GM18858 (cell line): ENCODE measurements around the gene MET.
A peak's percentile ranks its signal among the peaks of the same experiment; 100 is the strongest.

ENCODE experiments used
- ATAC-seq: cut with Tn5 transposase; IDR thresholded peaks from one replicate; pipeline ENCODE4 v1.9.1; 2021; ENCODE audit not compliant: unreplicated experiment

The MET gene

DNA sequence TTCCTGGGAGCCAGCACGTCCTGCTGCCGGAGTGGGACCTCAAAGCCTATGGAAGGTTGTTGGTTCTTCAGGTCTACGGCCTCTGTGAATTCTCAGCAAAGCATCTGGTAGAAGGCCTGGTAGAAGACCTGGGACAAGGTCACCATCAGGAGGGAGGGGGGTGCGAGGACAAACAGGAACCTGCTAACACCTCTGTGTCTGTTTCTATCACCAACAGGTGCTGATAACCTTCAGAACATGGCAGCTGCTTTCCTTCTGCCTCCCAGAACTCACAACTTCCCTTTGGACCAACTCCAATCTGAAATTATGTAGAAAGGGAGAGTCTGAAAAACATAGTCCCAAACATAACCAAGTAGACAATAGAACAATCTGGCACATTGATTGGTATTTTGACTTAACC is 8.3 kb upstream of the MET start:
- ATAC-seq = no peak

DNA sequence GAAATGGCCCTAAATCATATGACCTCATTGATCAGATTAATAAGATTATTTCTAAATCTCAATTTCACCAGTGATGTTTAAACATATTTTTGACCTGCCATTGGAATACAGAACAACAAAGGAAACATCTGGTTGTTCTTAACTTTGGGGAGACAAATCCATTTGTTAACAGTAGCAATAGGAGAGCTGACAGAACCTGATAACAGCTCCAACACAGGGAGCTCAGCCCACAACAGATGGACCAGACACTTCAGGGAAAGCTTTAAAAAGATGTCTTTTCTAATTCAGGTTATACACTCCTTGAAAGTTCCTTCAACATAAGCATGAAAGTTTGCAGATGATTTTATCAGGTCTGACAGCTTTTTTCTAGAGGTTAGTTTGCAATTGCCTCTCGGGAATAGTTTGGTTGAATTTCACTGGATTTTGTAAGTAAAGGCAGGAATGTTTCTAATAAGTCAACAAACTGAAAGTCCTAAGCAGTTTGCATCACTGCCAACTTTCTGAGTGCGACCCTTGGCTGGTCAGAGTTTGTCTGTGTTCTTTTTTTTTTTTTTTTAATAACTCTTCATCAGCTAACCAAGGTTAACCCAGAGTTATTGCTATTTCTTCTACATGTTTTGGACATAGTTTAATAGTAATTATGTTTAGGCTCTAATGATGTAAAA is 6.5 kb upstream of the MET start:
- ATAC-seq = no peak

GRCh38 chr7:116669769-116670168 is 2.2 kb upstream of the MET start:
- no peak for ATAC-seq

GRCh38 chr7:116670409-116671015 is 1.5 kb upstream of the MET start:
- ATAC-seq = no peak

- ATAC-seq = no peak
Observed at GRCh38 chr7:116671111-116671510, 885 bp upstream of the MET start.

DNA sequence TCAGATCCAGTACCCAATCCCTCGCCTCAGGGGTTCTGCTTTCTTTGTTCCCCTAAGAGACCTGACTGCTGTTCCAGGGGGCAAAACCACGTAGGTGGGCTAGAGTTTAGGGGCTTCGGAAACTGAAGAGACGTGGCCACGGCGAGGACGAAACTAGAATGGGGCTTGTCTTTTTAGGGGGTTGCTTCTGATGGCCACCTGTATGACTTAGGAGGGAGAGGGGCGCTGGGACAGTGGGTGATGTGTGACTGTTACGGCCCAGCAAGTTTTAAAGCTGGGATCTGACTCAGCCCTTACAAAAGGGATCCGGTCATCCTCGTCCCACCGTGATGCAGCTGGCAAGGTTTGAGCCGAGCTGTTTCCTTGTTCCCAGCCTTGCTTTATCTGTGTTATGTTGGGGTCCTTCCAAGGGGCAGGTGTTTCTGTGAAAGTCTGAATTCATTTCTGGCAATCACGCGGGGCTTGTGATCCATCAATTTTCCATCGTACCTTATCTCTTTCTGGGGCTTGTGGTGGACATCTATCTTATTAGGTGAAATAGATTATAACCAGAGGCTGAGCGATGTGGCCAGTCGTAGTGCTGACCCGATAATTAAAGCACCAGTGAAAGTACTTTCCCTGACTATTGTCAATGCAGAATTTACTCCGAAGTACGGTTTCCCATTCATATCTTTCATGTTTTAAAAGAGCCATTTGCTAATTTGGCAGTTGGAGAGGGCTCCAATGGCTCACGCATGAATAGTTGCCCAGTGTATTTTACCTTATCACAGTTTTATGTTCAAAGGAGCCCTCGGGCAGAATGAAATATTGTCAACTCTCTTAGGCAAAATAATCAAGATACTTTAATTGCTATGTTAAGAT is 830 bp downstream of the MET start:
- no peak for ATAC-seq

DNA sequence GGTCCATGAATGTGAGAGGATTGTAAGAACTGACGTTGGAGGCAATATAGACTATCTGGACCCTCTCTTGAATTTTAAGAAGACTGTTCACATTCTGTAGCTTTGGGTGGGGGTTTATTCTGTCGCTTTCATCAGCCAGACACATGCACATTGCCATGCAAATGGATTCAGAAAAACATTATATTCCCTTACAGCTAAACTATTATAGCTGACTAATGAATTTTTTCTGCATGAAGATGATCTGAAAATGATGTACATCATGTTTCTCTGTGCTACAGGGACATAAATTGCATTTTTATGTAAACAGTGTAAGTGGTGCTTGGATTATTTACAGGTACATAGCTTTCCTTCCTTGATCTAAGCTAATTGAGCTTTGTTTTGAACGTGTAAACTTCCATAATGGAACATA is 1.5 kb downstream of the MET start:
- ATAC-seq = no peak

GRCh38 chr7:116674508-116675173 is 2.6 kb downstream of the MET start:
- ATAC-seq = no peak

DNA sequence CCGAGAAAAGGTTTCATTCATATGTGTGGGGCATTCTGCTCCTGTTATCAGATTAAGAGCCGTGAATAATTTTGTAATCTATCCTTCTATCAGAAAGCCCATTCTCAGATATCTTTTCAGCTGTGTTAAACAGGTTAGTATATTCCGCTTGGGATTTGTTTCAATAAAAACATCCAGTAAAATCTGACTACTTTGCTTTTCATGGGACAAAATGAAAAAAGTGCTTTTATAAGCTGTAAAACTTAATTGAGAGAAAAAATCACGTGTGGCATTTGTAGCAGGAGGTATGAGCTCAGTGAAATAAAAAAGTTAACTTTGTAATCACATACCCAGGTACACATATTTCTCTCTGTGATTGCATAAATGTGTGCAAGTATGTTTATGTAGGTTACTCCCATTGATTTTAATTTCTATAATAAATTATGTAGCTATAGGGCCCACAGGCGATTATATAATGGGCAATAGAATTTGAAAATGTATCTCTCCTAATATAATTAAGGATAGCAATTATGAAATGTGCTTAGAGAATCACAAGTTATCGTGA is 3.9 kb downstream of the MET start:
- no peak for ATAC-seq

GRCh38 chr7:116678780-116679179 is 6.8 kb downstream of the MET start:
- ATAC-seq = no peak

GRCh38 chr7:116679500-116679899 is 7.5 kb downstream of the MET start:
- ATAC-seq = peak; percentile 62

DNA sequence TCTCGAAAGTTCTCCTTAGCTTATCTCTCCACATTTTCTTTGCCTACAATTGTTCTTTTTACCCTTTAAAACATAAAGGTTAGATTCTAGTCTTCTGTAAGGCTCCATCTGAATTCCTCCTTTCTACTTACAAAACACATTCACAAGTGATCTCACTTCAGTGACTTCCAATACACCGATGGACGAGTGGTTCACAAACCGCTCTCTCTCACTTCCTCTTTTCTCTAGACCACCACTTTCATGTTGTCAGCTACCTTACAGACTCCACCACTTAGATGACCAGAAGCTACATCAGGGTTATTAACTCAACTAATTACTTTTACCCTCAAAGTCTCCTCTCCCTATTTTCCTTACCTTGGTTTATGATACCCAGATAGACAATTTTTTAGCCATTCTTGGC is 11.8 kb downstream of the MET start:
- peak; percentile 99 for ATAC-seq

- no peak for ATAC-seq
Observed at GRCh38 chr7:116686033-116686432, 14.0 kb downstream of the MET start.

DNA sequence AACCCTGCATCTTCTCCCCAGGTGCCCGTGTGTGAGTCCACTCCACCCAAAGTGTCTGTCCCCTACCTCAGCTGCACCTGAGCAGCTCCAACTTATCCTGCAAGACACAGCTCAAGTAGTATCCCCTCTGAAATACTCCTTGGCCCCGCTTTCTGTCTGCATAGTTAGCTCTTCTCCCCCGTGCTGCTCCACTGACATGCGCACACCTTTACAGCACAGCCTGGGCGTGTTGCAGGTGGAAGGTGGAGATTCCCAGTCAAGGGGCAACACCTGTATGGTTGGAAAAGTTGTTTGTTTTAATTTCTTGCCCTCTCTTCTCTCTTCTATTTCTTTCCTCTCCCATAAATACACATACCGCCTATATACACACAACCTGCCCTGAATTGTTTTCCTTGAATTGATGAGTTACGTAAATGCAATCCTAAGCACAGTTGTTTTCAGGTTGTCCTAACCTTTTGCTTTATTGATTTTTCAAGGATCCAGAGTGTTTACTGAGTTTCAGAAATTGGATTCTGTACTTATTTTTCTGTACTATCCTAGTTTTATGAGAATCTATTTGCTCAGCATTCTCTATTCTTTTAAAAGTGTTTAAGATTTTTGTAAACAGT is 14.9 kb downstream of the MET start:
- no peak for ATAC-seq

- ATAC-seq = no peak
Observed at GRCh38 chr7:116687801-116688201, 15.8 kb downstream of the MET start.

DNA sequence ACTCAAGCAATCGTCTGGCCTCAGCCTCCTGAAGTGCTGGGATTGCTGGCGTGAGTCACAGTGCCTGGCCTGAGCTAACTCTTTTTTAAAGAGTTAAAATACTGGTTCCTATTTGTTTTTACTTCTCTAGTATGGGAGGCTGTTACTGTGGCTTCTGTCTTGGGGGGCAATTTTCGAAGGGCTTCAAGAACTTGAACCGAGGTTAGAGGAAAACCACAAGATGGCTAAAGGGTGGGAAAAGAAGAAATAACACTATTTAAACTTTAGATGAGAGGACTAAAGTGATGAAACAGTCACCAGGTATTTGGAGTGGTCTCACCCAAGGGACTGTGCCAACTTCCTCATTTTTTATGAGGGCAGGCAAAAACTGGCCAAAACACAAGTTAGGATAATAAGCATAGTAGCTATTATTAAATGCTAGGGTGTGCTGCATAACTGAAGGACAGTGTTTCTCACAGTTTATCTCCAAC is 17.8 kb downstream of the MET start:
- ATAC-seq = no peak

- no peak for ATAC-seq
Observed at GRCh38 chr7:116691664-116692063, 19.7 kb downstream of the MET start.

DNA sequence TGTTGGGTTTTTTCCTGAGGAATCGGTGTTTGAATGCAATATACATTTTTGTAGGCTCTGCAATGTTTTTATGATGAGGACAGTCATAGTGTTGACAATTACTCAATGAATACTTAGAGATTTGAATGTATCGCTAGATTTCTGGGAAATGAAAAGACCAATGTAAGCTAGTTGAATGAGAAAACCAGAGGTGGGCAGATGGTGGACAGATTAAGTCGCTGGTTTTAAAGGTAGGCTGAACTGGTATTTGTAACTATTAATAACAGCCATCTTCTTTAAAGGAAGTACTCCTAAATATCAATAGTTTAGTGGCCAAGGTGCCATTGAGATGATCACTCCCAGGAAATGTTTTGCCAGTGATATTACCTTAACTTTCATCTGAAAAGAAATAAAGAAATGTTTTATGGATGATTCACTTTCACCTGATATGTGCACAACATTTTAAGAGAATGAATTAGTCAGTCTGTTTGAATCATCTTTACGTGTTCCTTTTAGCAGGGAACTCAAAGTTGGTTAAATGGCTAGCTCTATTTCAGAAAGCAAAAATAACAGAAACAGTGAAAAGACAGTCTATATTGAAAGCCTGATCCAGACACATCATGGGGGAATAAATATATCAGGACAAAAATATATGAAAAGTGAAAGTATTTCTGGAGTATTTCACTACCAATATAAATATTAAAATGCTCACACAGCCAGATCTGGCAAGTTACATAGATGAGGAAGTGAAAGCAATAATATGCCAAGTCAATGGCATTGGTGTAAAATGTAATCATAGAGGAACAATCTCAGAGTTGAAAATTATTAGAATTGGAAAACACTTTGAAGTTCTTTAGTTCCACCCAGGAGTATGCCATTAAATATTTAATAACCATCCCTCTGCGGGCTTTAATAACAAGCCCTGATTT is 20.7 kb downstream of the MET start:
- no peak for ATAC-seq

- no peak for ATAC-seq
Observed at GRCh38 chr7:116696707-116697106, 24.7 kb downstream of the MET start.

GRCh38 chr7:116697152-116697551 is 25.2 kb downstream of the MET start:
- ATAC-seq = no peak
